Common myeloid progenitor, CD34-positive (primary cell): ENCODE data around the gene ENPP7.
A peak's percentile ranks its signal among the peaks of the same experiment; 100 is the strongest.

ENCODE experiments used
- CTCF ChIA-PET: fragments of 350-600 bp; sonication (Branson Sonifier 250); formaldehyde crosslinking; loops from one replicate; lab custom pipeline; 2021; ENCODE audit warnings: antibody characterized with exemption; lab: Charles Lee
- POLR2A ChIA-PET: fragments of 350-600 bp; sonication (Branson Sonifier 250); formaldehyde crosslinking; loops from one replicate; lab custom pipeline; 2021; ENCODE audit warnings: antibody characterized with exemption; lab: Charles Lee
- DNase-seq, 3 donors: peaks; one replicate each; pipeline versions ENCODE4 v3.0.0 to v3.0.0-alpha.2; 2013
- H3K27ac ChIP-seq, 2 experiments: 1 replicate in 1 of 2; 2 replicates in 1 of 2; pipeline ENCODE4 v1.7.0; 2013; ENCODE audit warnings: inconsistent platforms in 2 of 2, low read length in 2 of 2, mild to moderate bottlenecking in 2 of 2, low read depth in 1 of 2, moderate library complexity in 1 of 2; ENCODE audit not compliant: severe bottlenecking in 2 of 2, insufficient read depth in 1 of 2, poor library complexity in 1 of 2
- H3K27me3 ChIP-seq, 5 experiments: replicated peaks in 2 of 5; 1 replicate in 3 of 5; 2 replicates in 2 of 5; pipeline versions ENCODE4 v1.6.1 to v1.7.0; 2013; ENCODE audit warnings: low read length in 4 of 5, mild to moderate bottlenecking in 2 of 5, moderate library complexity in 2 of 5, inconsistent platforms in 1 of 5; ENCODE audit not compliant: insufficient read depth in 5 of 5, control insufficient read depth in 4 of 5
- H3K36me3 ChIP-seq, 4 experiments: 1 replicate in 2 of 4; 2 replicates in 2 of 4; pipeline versions ENCODE4 v1.6.1 to v1.7.0; 2013; ENCODE audit warnings: low read length in 3 of 4, control low read depth in 1 of 4, mild to moderate bottlenecking in 1 of 4; ENCODE audit not compliant: control insufficient read depth in 4 of 4, insufficient read depth in 4 of 4
- H3K4me1 ChIP-seq, 4 experiments: 1 replicate in 3 of 4; 2 replicates in 1 of 4; pipeline versions ENCODE4 v1.6.1 to v1.7.1; 2013; ENCODE audit warnings: low read length in 3 of 4, mild to moderate bottlenecking in 3 of 4, control low read depth in 1 of 4, inconsistent platforms in 1 of 4, moderate library complexity in 1 of 4; ENCODE audit not compliant: control insufficient read depth in 4 of 4, insufficient read depth in 4 of 4; ENCODE audit errors: control extremely low read depth in 1 of 4
- H3K4me3 ChIP-seq, 7 experiments: 1 replicate in 4 of 7; 2 replicates in 3 of 7; pipeline versions ENCODE4 v1.5.1 to v1.7.0; 2013; ENCODE audit warnings: mild to moderate bottlenecking in 7 of 7, low read length in 6 of 7, moderate library complexity in 6 of 7, inconsistent platforms in 2 of 7, low read depth in 2 of 7, control low read depth in 1 of 7; ENCODE audit not compliant: insufficient read depth in 4 of 7, control insufficient read depth in 1 of 7; ENCODE audit errors: extremely low read depth in 1 of 7
- H3K9me3 ChIP-seq, 5 experiments: 1 replicate in 4 of 5; 2 replicates in 1 of 5; pipeline versions ENCODE4 v1.6.1 to v1.7.1; 2013; ENCODE audit warnings: low read length in 4 of 5, mild to moderate bottlenecking in 2 of 5, inconsistent platforms in 1 of 5, low read depth in 1 of 5, moderate library complexity in 1 of 5; ENCODE audit not compliant: control insufficient read depth in 4 of 5, insufficient read depth in 2 of 5; ENCODE audit errors: control extremely low read depth in 1 of 5
- WGBS: methylation state at CpG from one replicate; pipeline ENCODE4 v1.1.5; 2013; ENCODE audit not compliant: insufficient coverage; 5-methylcytosine and 5-hydroxymethylcytosine counted together

ENPP7 gene

DNA sequence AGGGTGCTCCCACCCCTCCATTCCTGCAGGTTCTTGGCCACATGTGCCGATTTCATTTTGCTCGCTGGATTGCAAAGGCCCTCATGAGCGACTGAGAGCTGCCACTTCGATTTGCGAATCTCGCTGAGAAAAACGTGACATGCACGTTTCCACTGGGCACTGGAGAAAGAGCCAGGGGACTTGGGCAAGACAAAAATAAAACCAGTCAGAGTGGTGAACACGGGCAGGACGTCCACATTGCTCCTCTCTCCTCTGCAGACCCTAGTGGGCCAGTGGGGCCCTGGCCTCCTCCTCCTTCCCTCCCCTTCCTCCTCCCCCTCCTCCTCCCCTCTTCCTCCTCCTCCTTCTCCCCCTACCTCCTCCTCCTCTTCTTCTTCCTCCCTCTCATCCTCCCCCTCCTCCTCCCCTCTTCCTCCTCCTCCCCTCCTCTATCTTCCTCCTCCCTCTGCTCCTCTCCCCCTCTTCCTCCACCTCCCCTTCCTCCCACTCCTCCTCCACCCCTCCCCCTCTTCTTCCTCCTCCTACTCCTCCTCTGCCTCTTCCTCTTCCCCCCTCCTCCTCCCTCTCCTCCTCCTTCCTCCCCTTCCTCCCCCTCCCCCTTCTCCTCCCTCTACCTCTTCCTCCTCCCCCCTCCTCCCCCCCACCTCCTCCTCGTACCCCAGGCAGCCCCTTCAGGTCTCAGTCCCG is 28.1 kb upstream of the ENPP7 start:
- no peaks in the 10 kb centered on the region for H3K36me3 ChIP-seq
- H3K27ac ChIP-seq, result no peak overlapping the region
- no peak overlapping the region for H3K4me3 ChIP-seq
- WGBS, result 51% methylated on average over 8 of the region's 12 CpGs
- peaks cover 0 to 8% (median 4%) of the 10 kb centered on the region in 4 experiments for H3K4me1 ChIP-seq
- ChIA-PET POLR2A (no interaction called here), CTCF (no interaction called here)
- peaks cover 0 to 20% (median 2%) of the 10 kb centered on the region in 5 experiments for H3K27me3 ChIP-seq
- no peak for DNase-seq
- H3K9me3 ChIP-seq, result no peaks in the 10 kb centered on the region

DNA sequence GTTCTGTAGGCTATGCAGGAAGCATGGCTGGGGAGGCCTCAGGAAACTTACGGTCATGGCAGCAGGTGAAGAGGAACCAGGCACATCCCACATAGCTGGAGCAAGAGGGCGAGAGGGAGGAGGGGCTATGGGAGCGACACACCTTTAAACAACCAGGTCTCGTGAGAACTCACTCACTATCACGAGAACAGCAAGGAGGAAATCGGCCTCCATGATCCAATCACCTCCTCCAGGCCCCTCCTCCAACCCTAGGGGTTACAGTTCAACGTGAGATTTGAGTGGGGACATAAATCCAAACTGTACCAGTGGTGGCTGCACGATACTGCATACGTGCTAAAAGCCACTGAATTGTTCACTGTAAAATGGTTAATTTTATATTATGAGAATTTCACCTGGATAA is 26.1 kb upstream of the ENPP7 start:
- CTCF ChIA-PET, result interaction anchor here (1.0 kb wide), 1 partner anchor 9 kb away, joined by 3 read pairs; no protein-coding TSS in a partner anchor
- POLR2A ChIA-PET, result no interaction called here
- Histone ChIP-seq H3K36me3 (no peaks in the 10 kb centered on the region), H3K27me3 (peaks cover 0 to 25% (median 2%) of the 10 kb centered on the region in 5 experiments), H3K4me3 (no peak overlapping the region), H3K9me3 (no peaks in the 10 kb centered on the region), H3K27ac (no peak overlapping the region), H3K4me1 (peaks cover 0 to 9% (median 5%) of the 10 kb centered on the region in 4 experiments)
- no peak for DNase-seq
- WGBS, result 83% methylated on average over 4 of the region's 9 CpGs

GRCh38 chr17:79705674-79706073 is 25.1 kb upstream of the ENPP7 start:
- no peaks in the 10 kb centered on the region for H3K36me3 ChIP-seq
- peaks cover 0 to 3% (median 1%) of the 10 kb centered on the region in 4 experiments for H3K4me1 ChIP-seq
- DNase-seq, result no peak
- no peak overlapping the region for H3K4me3 ChIP-seq
- no peaks in the 10 kb centered on the region for H3K9me3 ChIP-seq
- POLR2A ChIA-PET, result no interaction called here
- H3K27me3 ChIP-seq, result peaks cover 0 to 25% (median 2%) of the 10 kb centered on the region in 5 experiments
- CTCF ChIA-PET, result interaction anchor here (1.0 kb wide), 1 partner anchor 10 kb away, joined by 3 read pairs; no protein-coding TSS in a partner anchor
- 74% methylated on average over 16 of the region's 20 CpGs for WGBS
- no peak overlapping the region for H3K27ac ChIP-seq

- Histone ChIP-seq H3K4me3 (no peak overlapping the region), H3K4me1 (peaks cover 0 to 3% (median 1%) of the 10 kb centered on the region in 4 experiments), H3K27ac (no peak overlapping the region), H3K9me3 (no peaks in the 10 kb centered on the region), H3K27me3 (peaks cover 0 to 22% (median 2%) of the 10 kb centered on the region in 5 experiments), H3K36me3 (no peaks in the 10 kb centered on the region)
- POLR2A ChIA-PET, result no interaction called here
- CTCF ChIA-PET, result interaction anchor here (1.0 to 2.4 kb wide), 2 partner anchors 12 to 321 kb away, joined by 3 to 7 read pairs; no protein-coding TSS in a partner anchor
- DNase-seq, result no peak
- WGBS, result 84% methylated on average over 18 of the region's 25 CpGs
Observed at GRCh38 chr17:79706931-79707850, 23.6 kb upstream of the ENPP7 start.

DNA sequence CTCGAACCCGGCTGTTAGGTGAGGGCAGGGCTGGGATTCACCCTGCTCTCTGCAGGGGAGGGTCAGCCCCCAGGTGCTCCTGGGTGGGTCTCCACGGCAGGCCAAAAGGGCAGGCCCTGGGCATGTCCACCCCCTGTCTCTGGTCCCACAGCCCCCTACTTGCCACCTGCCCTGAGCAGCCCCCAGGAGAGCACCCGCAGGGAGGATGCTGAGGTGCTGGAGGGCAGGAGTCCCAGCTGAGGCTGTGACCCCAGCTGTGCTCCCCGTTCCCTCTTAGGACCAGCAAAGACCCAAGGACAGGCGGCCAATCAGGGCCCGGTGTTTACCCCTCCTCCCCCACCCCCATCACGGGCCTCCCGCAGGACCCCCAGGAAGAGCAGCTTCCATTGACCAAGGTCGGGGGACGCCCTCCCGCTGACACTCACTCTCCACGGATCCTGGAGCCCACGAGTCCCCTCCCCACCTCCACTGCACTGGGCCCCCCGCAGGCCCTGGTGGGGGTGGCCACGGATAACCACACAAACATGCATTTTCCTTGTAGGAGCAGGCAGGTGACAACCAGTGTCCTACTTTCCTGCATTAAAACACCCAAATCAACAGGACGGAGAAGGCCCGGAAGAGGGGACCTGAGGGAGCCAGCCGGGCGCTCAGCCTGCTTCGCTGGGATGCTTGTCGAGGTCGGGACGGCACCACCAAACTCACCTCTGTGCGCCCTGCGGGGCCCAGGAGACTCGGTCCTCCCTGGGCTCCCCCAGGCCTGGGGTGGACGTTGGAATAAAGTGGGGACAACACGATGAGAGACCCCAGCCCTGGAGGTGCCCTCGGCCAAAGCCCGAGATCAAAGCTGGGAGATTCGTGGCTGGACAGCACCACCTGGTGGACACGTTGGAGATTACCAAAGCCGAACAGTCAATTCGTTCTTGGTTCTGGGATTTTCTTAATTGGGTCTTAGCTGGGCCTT is 22.5 kb upstream of the ENPP7 start:
- H3K4me1 ChIP-seq, result peaks cover 0 to 3% (median 1%) of the 10 kb centered on the region in 4 experiments
- peaks cover 0 to 26% (median 2%) of the 10 kb centered on the region in 5 experiments for H3K27me3 ChIP-seq
- peak overlapping the region in 2 of 7 experiments; percentile 26 to 28 for H3K4me3 ChIP-seq
- DNase-seq, result peak; percentile 37 to 70 (median 62)
- no peaks in the 10 kb centered on the region for H3K9me3 ChIP-seq
- no peaks in the 10 kb centered on the region for H3K36me3 ChIP-seq
- WGBS, result 24% methylated on average over 19 of the region's 35 CpGs
- H3K27ac ChIP-seq, result no peak overlapping the region
- ChIA-PET POLR2A (no interaction called here), CTCF (interaction anchor here (0.8 to 2.4 kb wide), 6 partner anchors 11 to 626 kb away, joined by 3 to 7 read pairs (median 4); no protein-coding TSS in a partner anchor)

- Histone ChIP-seq H3K36me3 (no peaks in the 10 kb centered on the region), H3K9me3 (no peaks in the 10 kb centered on the region), H3K27me3 (peaks cover 0 to 42% (median 3%) of the 10 kb centered on the region in 5 experiments), H3K4me3 (no peak overlapping the region), H3K4me1 (peaks cover 0 to 11% (median 1%) of the 10 kb centered on the region in 4 experiments), H3K27ac (no peak overlapping the region)
- ChIA-PET POLR2A (no interaction called here), CTCF (interaction anchor here (1.7 kb wide), 1 partner anchor 14 kb away, joined by 6 read pairs; no protein-coding TSS in a partner anchor)
- 80% methylated on average over 17 of the region's 20 CpGs for WGBS
- no peak for DNase-seq
Observed at GRCh38 chr17:79711715-79712305, 18.9 kb upstream of the ENPP7 start.
